IPS-18c (cell line): Measurements from ENCODE around the gene PCDHA9.
"Not testable (repeated sequence)": the region's sequence is repeated elsewhere in the genome, so short reads cannot be mapped to it uniquely, and the experiment has no call there.

Source experiments
- H3K4me3 ChIP-seq: 2 replicates; pipeline ENCODE4 v1.7.0; 2013; ENCODE audit warnings: low read depth, mild to moderate bottlenecking, low read length, moderate library complexity; ENCODE audit not compliant: insufficient read depth
- H3K9me3 ChIP-seq: one replicate; pipeline ENCODE4 v1.6.1; 2013; ENCODE audit warnings: mild to moderate bottlenecking, low read length, moderate library complexity; ENCODE audit not compliant: control insufficient read depth, insufficient read depth

PCDHA9 gene

DNA sequence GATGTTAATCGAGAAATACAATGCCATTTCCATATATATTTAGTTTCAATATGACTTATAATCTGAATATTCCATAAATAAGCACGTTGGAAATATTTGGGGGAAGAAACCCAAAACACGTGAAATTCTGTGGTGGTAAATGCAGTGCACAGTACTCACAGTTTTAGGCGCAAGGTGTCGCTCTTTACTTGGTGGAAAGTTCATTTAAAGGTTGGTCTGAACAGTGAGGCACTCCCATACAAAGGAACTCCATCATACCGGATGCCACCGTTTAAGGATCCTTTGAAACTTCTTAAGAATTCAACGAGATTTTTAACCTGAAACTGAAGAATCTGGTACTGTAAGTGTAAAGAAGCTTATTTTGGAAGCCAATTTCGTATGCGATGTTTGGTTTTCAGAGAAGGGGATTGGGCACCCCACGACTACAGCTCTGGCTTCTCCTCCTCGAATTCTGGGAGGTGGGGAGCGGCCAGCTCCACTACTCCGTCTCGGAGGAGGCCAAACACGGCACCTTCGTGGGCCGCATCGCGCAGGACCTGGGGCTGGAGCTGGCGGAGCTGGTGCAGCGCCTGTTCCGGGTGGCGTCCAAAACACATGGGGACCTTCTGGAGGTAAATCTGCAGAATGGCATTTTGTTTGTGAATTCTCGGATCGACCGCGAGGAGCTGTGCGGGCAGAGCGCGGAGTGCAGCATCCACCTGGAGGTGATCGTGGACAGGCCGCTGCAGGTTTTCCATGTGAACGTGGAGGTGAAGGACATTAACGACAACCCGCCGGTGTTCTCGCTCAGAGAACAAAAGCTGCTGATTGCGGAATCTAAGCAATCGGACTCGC is 20.8 kb downstream of the PCDHA9 start, which contains the start of gene PCDHA11:
Gene PCDHA11 (plus strand): TSS at position 237 of the 834 bp plus-strand sequence. CDS start 147 bp downstream, at position 384.
- Histone ChIP-seq H3K9me3 (no peaks in the 10 kb centered on the region), H3K4me3 (peak within 1 kb of the TSS; percentile 45)

GRCh38 chr5:140869555-140869886 is 21.3 kb downstream of the PCDHA9 start:
- no peaks in the 10 kb centered on the region for H3K9me3 ChIP-seq
- H3K4me3 ChIP-seq: peak overlapping the region; percentile 45

- Histone ChIP-seq H3K4me3 (no peak overlapping the region), H3K9me3 (no peaks in the 10 kb centered on the region)
Observed at GRCh38 chr5:140870221-140871201, 22.3 kb downstream of the PCDHA9 start.

GRCh38 chr5:140875085-140876065 is 27.2 kb downstream of the PCDHA9 start, which contains the start of gene PCDHA12:
Gene PCDHA12, plus strand, starts transcription at chr5:140875308. Its CDS starts 165 bp downstream, at chr5:140875473.
- H3K9me3 ChIP-seq: no peaks in the 10 kb centered on the region
- peak within 1 kb of the TSS; percentile 47; the same call in 1 of the 2 replicates for H3K4me3 ChIP-seq

- H3K4me3 ChIP-seq, H3K9me3 ChIP-seq: not testable (repeated sequence)
Observed at GRCh38 chr5:140876541-140877261, 28.5 kb downstream of the PCDHA9 start.

DNA sequence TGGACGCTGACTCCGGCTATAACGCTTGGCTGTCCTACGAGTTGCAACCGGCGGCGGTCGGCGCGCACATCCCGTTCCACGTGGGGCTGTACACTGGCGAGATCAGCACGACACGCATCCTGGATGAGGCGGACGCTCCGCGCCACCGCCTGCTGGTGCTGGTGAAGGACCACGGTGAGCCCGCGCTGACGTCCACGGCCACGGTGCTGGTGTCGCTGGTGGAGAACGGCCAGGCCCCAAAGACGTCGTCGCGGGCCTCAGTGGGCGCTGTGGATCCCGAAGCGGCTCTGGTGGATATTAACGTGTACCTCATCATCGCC is 29.0 kb downstream of the PCDHA9 start:
- Histone ChIP-seq H3K4me3 (no peak overlapping the region), H3K9me3 (no peaks in the 10 kb centered on the region)

GRCh38 chr5:140881889-140882590 is 33.9 kb downstream of the PCDHA9 start, which contains the start of gene PCDHA13:
Gene PCDHA13, plus strand, starts transcription at chr5:140882124. Its CDS starts 145 bp downstream, at chr5:140882269.
- no peaks in the 10 kb centered on the region for H3K9me3 ChIP-seq
- H3K4me3 ChIP-seq: no peak within 1 kb of the TSS

DNA sequence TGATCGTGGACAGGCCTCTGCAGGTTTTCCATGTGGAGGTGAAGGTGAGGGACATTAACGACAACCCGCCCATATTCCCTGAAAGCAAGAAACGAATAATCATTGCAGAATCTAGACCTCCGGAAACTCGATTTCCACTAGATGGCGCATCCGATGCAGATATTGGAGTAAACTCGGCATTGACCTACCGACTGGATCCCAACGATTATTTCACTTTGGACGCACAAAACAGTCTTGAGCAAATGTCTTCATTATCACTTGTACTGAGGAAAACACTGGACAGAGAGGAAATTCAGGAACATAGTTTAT is 34.4 kb downstream of the PCDHA9 start:
- Histone ChIP-seq H3K9me3 (no peaks in the 10 kb centered on the region), H3K4me3 (no peak overlapping the region)

DNA sequence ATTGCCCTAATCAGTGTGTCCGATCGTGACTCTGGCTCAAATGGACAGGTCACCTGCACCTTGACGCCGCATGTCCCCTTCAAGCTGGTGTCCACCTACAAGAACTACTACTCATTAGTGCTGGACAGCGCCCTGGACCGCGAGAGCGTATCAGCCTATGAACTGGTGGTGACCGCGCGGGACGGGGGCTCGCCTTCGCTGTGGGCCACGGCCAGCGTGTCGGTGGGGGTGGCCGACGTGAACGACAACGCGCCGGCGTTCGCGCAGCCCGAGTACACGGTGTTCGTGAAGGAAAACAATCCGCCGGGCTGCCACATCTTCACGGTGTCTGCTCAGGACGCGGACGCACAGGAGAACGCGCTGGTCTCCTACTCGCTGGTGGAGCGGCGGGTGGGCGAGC is 35.2 kb downstream of the PCDHA9 start:
- no peaks in the 10 kb centered on the region for H3K9me3 ChIP-seq
- H3K4me3 ChIP-seq: no peak overlapping the region

DNA sequence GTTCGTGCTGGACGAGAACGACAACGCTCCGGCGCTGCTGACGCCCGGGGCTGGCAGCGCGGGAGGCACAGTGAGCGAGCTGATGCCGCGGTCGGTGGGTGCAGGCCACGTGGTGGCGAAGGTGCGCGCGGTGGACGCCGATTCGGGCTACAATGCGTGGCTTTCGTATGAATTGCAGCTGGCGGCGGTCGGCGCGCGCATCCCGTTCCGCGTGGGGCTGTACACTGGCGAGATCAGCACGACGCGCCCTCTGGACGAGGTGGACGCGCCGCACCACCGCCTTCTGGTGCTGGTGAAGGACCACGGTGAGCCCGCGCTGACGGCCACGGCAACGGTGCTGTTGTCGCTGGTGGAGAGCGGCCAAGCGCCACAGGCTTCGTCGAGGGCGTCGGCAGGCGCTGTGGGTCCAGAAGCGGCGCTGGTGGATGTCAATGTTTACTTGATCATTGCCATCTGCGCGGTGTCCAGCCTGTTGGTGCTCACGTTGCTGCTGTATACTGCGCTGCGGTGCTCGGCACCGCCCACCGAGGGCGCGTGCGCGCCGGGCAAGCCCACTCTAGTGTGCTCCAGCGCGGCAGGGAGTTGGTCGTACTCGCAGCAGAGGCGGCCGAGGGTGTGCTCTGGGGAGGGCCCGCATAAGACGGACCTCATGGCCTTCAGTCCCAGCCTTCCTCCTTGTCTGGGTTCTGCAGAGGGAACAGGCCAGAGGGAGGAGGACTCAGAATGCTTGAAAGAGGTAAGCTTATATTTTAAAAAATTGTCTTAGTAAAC is 35.9 kb downstream of the PCDHA9 start:
- H3K4me3 ChIP-seq: no peak overlapping the region
- H3K9me3 ChIP-seq: no peaks in the 10 kb centered on the region
